HG03378 (cell line): Measurements from ENCODE around the gene MPP2.
"Not testable (repeated sequence)": the region's sequence is repeated elsewhere in the genome, so short reads cannot be mapped to it uniquely, and the experiment has no call there.

Experiments used
- ATAC-seq: cut with Tn5 transposase; IDR thresholded peaks from one replicate; pipeline ENCODE4 v1.9.1; 2021; ENCODE audit warnings: mild to moderate bottlenecking, moderate library complexity; ENCODE audit not compliant: unreplicated experiment

The MPP2 gene

GRCh38 chr17:43931062-43931571 is 23.8 kb upstream of the MPP2 start:
- no peak for ATAC-seq

GRCh38 chr17:43928609-43929008 is 21.3 kb upstream of the MPP2 start:
- ATAC-seq, result no peak

GRCh38 chr17:43927929-43928328 is 20.6 kb upstream of the MPP2 start:
- ATAC-seq, result not testable (repeated sequence)

GRCh38 chr17:43927060-43927864 is 19.9 kb upstream of the MPP2 start:
- ATAC-seq, result no peak

GRCh38 chr17:43924558-43924957 is 17.2 kb upstream of the MPP2 start:
- ATAC-seq, result no peak

- ATAC-seq, result no peak
Measured at GRCh38 chr17:43920500-43921095, 13.3 kb upstream of the MPP2 start.

- ATAC-seq, result no peak
Measured at GRCh38 chr17:43918026-43918389, 10.7 kb upstream of the MPP2 start.

GRCh38 chr17:43917348-43918025 is 10.2 kb upstream of the MPP2 start:
- no peak for ATAC-seq

- no peak for ATAC-seq
Measured at GRCh38 chr17:43917016-43917347, 9.6 kb upstream of the MPP2 start.

- no peak for ATAC-seq
Measured at GRCh38 chr17:43916385-43916784, 9.0 kb upstream of the MPP2 start.

GRCh38 chr17:43915559-43915958 is 8.2 kb upstream of the MPP2 start:
- no peak for ATAC-seq

GRCh38 chr17:43914451-43914850 is 7.1 kb upstream of the MPP2 start:
- no peak for ATAC-seq

GRCh38 chr17:43913584-43913983 is 6.2 kb upstream of the MPP2 start:
- ATAC-seq, result no peak

GRCh38 chr17:43912635-43913304 is 5.4 kb upstream of the MPP2 start:
- ATAC-seq, result no peak

- ATAC-seq, result no peak
Measured at GRCh38 chr17:43911904-43912303, 4.6 kb upstream of the MPP2 start.

- ATAC-seq, result no peak
Measured at GRCh38 chr17:43909537-43910231, 2.3 kb upstream of the MPP2 start.

- ATAC-seq, result no peak
Measured at GRCh38 chr17:43907998-43908721, 824 bp upstream of the MPP2 start.

- no peak for ATAC-seq
Measured at GRCh38 chr17:43906951-43907424, 348 bp downstream of the MPP2 start.

- ATAC-seq, result no peak
Measured at GRCh38 chr17:43905985-43906852, 1.1 kb downstream of the MPP2 start.
